Activated gamma-delta T cell treated with Interleukin-2 at 50 U/mL for 16 hours (primary cell): Measurements from ENCODE around the gene CENPN.

Experiments used
- DNase-seq: peaks from one replicate; pipeline ENCODE4 v3.0.0-alpha.2; 2020

Gene CENPN

DNA sequence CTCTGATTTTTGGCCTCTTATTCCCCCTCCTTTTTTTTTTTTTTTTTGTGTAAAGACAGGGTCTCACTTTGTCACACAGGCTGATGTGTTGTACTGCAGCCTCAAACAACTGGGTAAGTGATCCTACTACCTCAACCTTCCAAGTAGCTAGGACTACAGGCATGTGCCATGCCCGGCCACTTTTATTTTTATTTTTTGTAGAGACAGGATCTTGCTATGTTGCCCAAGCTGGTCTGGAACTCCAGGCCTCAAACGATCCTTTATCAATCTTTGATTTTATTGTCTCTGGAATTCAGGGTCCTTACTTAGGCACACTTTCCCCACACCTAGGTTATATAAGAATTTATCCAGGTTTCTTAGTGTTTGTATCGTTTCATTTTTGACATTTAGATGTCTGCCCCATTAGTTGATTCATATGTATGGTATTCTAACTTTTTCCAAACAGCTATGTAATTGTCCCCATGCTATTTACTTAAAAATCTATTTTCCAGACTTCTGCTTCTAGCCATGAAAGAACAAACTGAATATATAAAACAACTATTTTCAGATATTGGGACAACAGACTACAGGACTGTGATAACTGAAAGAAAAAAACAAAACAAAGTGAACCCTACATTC is 14.2 kb upstream of the CENPN start:
- no peak for DNase-seq

DNA sequence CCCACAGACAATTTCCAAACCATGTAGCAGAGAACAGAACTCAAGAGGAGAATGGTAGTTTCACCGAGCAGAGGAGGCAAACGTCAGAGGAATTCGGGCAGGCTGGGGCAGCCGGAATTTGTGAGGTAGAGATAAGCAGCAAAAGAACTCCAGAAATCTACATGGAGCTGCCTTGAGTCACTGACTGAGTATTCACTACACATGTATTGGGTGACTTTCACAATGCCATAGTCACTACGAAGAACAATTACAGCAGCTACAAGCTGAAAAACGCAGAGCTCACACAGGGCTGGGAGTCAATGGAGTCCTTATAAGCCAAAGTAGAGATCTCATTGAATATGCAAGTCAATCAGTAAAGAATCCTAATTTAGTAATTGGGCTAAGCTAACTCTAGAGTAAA is 13.7 kb upstream of the CENPN start:
- DNase-seq = no peak

DNA sequence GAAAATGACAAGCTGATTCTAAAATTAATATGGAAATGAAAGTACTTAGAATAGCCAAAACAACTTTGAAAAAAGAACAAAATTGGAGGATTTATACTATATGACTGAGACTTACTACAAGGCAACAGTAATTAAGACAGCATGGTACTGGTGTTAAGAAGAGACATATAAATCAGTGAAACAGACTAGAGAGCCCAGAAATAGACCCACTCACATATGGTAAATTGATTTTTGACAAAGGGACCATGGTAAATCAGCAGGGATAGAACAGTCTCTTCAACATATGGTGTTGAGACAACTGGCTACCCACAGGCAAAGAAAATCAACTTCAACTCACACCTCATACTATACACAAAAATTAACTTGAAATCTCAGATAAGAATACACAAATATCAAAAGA is 13.2 kb upstream of the CENPN start:
- DNase-seq = no peak

DNA sequence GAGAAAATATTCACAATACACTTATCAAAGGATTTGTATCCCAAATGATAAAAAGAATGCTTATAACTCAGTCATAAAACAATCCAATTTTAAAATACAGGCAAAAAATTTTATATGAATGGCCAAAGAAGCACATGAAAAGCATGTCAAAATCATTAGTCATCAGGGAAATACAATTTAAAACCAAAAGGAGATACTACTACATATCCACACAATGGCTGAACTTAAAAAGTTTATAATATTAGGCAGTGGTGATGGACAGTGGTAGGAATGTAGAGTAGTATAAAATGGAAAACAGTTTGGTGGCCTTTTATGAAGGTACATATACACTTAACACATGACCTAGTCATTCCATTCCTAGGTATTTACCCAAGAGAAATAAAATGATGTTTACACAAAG is 12.6 kb upstream of the CENPN start:
- DNase-seq = no peak

DNA sequence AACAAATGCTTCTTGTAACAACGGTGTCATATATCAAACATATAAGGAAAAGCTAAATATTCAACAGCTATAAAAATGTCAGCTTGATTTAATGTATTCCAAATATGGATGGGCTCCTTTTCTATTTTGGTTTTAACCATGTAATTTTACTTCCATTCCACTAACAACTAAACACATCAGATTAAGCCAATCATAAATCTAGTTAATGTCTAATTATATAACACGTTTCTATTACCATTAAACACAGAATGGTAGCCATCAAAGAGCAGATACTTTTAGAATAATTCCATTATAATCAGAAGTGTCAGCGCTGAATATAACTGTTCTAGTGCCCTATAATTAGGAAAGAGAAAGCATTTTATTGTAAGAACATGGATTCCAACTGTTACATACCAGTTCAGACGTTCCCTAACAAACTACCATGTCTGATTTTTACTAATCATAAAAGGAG is 10.3 kb upstream of the CENPN start:
- no peak for DNase-seq

DNA sequence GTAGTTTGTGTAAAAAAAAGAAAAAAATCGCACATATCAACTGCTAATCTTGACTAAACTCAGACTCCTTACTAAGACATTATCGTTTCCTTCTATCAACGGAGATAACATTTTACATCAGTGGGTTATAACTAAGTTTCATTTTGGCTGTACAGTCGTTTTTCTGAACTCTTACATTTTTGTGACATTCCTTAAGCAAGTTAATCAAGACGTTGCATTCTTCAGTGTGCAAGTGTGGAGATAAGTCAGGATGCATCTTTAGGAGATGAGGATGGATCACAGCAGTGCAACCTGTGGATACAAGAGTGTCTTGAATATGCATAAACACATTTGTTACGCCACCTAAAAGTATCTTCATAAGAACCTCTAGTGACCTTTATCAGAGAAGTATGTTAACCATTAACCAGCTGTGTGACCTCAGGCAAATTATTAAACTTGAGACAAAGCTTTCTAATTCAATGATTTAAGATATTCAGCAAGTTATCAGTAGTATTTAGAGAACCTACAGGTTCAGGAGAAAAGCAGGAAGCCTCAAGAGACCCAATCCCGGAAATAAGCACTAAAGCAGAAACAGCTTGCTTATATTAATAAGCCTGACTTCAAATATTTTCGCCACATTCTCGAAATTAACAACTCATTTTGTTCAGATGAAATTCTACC is 9.7 kb upstream of the CENPN start:
- no peak for DNase-seq

DNA sequence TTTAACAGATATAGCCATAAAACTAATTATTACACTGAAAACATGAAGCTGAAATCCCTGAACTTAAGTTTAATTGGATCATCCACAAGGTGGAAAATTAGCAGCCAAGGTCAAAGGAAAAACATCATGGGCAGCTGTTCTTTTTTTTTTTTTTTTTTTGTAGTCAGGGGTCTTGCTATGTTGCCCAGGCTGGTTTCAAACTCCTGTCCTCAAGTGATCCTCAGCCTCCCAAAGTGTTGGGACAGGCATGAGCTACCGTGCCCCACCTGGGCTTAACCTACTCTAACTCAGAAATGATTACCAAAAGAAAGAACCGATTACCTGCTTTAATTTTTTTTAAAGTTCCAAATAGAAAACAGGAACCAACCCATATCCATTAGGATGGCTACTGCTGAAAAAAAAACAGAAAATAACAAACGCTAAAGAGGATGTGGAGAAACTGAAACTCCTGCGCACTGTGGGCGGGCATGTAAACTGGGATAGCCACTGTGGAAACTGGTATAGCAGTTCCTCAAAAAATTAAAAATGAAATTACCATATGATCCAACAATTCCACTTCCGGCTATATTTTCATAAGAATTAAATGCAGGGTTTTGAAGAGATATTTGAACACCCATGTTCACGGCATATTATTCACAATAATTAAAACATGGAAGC is 8.9 kb upstream of the CENPN start:
- DNase-seq = no peak

DNA sequence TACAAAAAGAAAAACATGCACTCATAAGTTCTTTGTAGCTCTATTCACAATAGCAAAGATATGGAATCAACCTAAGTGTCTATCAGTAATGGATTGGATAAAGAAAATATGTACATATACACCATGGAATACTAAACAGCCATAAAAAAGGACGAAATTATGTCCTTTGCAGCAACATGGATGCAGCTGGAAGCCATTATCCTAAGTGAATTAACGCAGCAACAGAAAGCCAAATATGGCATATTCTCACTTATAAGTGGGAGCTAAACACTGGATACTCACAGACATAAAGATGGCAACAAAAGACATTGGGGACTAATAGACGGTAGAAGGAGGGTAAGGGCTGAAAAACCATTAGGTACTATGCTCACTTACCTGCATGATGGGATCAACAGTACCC is 6.1 kb upstream of the CENPN start:
- DNase-seq = no peak

DNA sequence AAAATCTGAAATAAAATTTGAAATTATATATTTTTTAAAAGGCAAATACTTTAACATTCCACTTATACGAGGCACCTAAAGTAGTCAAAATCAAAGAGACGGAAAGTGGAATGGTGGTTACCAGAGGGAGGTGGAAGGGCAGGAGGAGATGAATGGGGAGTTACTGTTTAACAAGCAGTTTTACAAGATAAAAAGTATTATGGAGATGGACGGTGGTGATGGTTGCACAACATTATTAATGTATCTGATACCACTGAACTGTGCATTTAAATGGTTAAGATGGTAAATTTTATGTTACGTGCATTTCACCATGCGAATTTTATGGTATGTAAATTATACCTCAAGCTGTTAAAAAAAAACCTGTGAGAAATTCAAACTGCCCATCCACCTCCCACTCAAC is 5.7 kb upstream of the CENPN start:
- no peak for DNase-seq

DNA sequence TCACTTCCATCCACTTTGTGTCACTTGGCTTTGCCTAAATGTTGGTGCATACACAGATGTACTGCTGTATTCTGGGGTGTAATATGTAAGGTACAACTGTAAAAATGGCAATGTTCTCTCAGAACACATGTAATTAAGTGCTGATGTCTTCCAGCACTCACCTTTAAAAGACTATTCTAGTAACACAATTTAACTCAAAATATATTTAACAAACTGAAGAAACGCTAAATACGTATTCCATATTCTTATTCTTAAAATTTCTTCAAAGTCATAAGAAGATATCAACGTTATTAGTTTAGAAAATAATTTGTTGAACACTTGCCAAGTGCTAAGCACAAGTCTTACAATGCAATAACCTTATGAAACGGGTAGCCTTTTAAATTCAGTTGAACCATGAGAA is 4.0 kb upstream of the CENPN start:
- no peak for DNase-seq

DNA sequence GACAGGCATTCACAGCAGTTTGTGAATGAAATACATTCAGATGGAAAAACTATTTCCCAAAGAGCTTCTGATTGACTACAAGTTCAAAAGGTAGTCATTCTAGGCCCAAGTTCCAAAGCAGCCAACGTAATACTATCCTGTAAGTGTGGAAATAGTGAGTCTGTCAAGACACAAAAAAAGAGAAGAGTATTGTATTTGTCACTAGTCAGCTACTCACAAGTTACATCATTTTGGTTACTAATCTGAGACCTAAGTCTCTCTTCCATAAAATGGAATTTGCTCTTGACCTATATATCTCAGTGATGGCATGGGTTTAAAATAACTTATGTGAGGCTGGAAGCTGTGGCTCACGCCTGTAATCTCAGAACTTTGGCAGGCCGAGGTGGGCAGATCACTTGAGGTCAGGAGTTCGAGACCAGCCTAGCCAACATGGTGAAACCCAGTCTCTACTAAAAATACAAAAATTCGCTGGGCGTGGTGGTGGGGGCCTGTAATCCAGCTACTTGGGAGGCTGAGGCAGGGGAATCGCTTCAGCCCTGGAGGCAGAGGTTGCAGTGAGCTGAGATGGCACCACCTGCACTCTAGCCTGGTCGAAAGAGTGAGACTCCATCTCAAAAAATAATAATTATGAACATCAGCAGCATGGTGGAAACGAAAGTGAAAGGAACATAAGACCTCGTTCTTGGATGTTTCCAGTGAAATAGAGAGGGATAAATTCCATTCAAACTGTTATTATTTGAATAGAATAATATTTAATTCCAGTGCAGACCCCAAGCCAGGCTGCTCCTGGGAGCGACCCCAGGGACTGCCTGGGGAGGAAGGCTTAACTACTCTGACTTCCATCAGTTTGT is 3.2 kb upstream of the CENPN start:
- no peak for DNase-seq

DNA sequence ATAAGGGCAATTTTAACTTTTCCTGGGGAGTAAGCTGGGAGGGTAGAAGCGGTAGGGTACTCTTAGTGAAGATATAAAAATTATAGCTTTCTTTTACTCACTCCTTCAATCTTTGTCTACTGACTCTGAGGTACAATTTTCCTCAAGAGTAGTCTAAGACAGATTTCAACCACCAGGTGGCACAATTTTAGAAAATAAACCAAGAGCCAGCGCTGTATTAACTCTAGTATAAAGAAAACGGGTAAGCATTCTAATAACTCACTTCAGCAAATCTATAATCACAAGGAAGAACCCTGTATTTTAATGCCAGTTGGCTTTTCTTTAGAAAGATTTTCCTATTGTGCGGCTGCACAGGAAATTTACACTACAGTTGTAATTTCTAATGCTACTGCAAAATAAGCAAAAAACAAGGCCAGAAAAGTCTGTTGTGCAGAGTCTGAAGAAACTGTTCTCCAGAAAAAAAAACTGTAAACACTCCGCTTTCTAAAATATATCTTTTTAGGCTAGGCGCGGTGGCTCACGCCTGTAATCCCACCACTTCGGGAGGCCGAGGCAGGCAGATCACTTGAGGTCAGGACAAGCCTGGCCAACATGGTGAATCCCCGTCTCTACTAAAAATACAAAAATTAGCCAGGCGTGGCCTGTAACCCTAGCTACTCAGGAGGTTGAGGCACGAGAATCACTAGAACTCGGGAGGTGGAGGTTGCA is 2.2 kb upstream of the CENPN start:
- no peak for DNase-seq

DNA sequence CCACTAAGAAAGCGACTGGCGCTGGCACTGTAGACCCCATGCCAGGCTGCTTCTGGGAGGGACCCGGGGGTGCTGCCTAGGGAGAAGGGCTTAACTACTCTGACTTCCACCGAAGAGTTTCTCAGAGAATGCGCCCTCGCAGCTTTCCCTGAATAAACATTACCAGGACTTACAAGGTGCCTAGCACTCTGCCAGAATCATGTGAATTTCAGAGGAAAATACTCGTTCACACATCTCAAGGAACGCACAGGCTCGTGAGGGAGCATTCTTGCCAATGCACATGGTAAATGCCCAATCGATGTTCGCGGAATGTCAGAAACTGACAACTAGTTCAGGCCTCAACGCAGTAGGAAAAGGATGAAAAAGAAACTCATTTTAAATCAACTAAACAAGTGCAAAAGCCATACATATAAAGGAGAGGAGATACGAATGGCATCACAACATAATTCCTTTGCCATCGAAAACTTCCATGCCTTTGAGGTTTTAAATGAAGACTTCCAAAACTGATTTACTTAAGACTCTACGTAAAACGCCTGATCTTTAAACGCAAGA is 1.3 kb upstream of the CENPN start:
- DNase-seq = no peak

DNA sequence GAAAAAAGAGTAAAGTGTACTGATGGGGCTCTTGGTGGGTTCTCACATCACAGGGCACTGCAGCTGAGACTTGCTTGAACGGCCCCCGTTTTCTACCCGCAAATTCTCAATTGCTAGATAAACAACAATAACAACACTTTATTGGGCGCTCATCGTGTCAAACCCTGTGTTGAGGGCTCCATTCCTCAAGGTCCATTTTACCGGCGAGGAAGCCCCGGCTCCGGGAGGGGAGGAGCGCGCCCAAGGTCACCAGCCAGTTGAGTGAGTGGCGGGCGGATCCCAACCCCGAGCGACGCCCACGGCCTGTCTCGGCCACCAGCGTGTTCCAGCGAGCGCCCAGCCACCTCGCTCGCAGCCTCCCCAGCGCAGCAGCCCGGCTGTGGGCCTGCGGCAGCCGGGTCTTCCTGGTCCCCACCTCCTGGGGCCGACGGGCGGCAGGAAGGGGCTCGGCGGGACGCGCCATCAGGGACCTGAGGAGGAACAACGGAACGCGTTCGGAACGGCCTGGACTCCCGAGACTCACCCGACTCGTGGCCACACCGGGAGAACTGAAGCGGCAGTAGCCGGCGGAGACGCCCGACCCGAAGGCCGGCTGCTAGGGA is 702 bp upstream of the CENPN start:
- peak; percentile 62 for DNase-seq

DNA sequence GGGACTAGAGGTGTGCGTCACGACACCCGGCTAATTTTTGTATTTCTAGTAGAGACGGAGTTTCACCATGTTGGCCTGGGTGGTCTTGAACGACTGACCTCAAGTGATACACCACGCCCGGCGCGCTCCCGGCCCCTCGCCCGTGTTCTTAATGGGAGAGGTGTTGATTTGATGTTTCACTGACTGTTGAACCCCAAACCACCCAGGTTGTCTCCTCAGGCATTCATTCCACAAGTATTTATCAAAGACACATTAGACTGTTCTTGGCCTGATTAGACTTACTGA is 1.4 kb downstream of the CENPN start:
- DNase-seq = no peak

DNA sequence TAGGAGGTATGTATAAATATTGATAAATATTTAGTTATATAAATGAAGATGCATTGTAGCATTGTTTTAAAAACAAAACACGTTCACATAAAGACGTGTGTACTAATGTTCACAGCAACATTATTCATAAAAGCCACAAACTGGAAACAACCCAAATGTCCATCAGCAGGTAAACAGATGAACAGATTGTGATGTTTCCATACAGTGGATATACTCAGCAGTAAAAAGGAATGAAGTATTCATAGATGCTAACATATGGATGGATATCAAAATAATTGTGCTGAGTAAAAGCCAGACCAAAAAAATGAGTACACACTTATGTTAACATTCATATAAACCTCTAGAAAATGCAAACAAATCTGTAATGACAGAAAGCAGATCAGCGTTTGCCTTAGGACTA is 6.0 kb downstream of the CENPN start:
- no peak for DNase-seq

DNA sequence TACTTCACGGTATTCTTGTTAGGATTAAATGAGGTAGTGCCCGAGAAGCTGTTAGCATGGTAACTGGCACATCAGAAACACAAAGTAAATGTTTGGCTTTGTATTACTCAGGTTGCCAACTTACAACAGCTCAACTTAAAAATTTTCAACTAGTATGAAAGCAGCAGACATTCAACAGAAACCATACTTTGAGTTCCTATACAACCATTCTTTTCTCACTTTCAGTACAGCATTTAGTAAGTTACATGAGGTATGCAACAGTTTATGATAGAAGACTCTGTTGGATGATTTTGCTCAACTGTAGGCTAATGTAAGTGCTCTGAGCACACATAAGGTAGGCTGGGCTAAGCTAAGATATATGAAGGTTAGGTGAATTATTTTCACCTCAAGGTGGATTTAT is 7.7 kb downstream of the CENPN start:
- DNase-seq = no peak

DNA sequence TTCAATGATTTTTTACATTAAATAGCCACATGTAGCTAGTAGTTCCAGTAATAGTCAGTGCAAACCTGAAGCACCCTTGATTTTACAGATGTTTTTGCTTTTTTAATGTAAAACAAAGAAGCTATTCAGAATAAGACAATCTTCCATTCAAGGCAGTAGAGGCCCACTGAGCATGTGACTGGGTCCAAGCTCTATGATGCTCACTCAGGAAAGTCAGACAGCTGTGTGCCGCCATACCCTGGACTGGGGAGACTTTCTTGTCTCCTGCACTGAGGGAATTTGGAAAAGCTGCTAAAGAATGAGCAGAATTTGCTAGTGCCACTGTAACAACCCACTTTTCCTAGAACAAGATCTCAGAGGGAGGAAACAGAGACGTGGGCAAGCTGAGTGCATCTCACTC is 11.5 kb downstream of the CENPN start:
- no peak for DNase-seq

DNA sequence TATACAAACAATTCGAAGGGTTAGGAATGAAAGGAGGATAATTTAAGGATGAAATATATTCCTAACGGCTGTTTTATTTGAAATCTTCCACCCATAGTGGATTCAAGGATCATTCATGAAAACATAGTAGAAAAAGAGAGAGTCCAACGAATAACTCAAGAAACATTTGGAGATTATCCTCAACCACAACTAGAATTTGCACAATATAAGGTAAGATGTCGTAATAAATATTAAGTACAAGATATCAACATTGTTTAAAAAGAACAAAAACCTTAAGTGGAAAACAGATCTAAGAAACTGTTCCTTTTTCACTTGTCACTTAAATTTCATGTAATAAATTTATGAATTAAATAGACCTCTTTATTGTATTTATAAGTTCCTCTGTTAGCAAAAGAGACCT is 19.4 kb downstream of the CENPN start:
- DNase-seq = no peak

DNA sequence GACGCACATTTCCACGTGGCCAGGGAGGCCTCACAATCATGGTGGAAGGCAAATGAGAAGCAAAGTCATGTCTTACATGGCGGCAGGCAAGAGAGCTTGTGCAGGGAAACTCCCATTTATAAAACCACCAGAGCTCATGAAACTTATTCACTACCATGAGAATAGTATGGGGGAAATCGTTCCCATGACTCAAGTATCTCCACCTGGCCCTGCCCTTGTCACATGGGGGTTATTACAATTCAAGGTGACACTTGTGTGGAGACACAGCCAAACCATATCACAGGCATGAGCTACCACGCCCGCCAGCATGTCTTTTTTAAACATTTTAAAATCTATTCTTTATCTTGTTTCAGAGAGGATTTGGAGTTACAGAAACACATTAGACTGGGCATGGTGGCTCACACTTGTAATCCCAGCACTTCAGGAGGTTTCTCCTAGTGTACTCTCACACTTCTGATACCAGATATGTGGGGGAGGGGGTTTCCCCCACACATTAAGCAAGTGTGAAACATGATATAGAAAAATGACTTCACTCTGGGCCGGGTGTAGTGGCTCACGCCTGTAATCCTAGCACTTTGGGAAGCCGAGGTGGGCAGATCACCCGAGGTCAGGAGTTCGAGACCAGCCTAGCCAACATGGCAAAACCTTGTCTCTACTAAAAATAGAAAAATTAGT is 23.1 kb downstream of the CENPN start:
- no peak for DNase-seq

DNA sequence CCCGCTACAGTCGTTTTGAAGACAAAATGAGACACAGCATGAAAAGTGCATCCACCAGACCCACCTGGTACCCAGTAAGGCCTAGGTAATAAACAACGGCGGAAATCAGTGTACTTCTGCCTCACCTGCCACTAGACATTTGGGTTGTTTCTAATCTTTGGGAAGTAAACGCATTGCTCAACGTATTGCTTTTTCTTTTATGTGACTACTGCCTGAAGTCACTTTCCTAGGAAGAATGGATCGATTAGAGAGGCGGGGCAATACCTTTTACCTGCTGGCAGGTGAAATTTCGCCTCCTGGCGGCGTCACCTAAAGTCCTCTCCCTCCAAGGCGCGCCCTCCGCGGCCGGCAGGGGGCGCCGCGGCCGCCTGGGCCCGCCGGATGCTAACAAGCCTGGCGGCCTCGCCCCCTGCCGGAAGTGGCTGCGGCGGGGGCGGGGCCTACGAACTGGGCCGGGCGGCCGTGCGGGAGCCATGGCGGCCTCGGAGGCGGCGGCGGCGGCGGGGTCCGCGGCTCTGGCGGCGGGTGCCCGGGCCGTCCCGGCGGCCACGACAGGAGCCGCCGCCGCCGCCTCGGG is 28.5 kb downstream of the CENPN start, which contains the start of gene ATMIN:
Gene ATMIN (plus strand): TSS at position 445 of the 577 bp plus-strand sequence. CDS start 29 bp downstream, at position 474.
- peak; percentile 87 for DNase-seq
